ENCODE data around the gene HELZ. TPM values are rescaled to one million over a fixed set of nuclear protein-coding genes. Genes with fewer than 3 reads are reported as not detected.

Gene HELZ
- total and polyA plus RNA-seq, 2 donors (not counting 3 experiments of a cell fraction or from before 2014, with no cell fraction given) = 8.0 to 47.3 TPM

GRCh38 chr17:67129283-67129682 is 115.7 kb downstream of the HELZ start:
- no peak overlapping the region for H3K9ac ChIP-seq (replicated peaks; ENCODE audit: extremely low read depth, insufficient read depth, low read length)
- DNase-seq (ENCODE audit: low read depth, low spot score) (no peak), FAIRE-seq (no peak)
- POLR2A ChIA-PET = no interaction called here
- TF ChIP-seq POLR2AphosphoS5 (IDR thresholded peaks at IDR 0.05; ENCODE audit: insufficient read depth, low read depth, low read length) (no peak), FOS (IDR thresholded peaks at IDR 0.05; ENCODE audit: borderline replicate concordance, insufficient read depth, low read length) (no peak), GATA2 (IDR thresholded peaks at IDR 0.05; ENCODE audit: insufficient read depth, insufficient read length, low read depth, low read length) (no peak)
- no peak overlapping the region for H2AFZ ChIP-seq (ENCODE audit: low read depth, low read length)
- H3K4me2 ChIP-seq (ENCODE audit: insufficient read depth, low read length) = no peak overlapping the region
- dilution Hi-C loops (cut with MboI; ENCODE audit: extremely low pct_ligation_motif_present, low sequenced_read_pairs) = no loop called here
- CTCF ChIA-PET = interaction anchor here (3.2 kb wide), 1 partner anchor 11 kb away, joined by 10 read pairs; no protein-coding TSS in a partner anchor
- no peaks in the 10 kb centered on the region for H4K20me1 ChIP-seq (replicated peaks; ENCODE audit: control insufficient read depth, extremely low read depth, insufficient read depth, low read length)
- no peaks in the 10 kb centered on the region for H3K9me3 ChIP-seq (replicated peaks; ENCODE audit: control insufficient read depth, insufficient read depth, low read length)
- BruUV-seq (replicated peaks) = no TSS peak
- no peaks in the 10 kb centered on the region for H3K27me3 ChIP-seq (ENCODE audit: control insufficient read depth in 2 of 2, insufficient read depth in 2 of 2, low read length in 2 of 2)
- no peaks in the 10 kb centered on the region for H3K4me1 ChIP-seq (ENCODE audit: control insufficient read depth, extremely low read depth, insufficient read depth, low read length)
- H3K27ac ChIP-seq (ENCODE audit: insufficient read depth, low read depth, low read length) = no peak overlapping the region
- no peak overlapping the region for H3K4me3 ChIP-seq (replicated peaks in 1 of 3; ENCODE audit: insufficient read depth in 1 of 3, low read depth in 1 of 3, low read length in 3 of 3)
- no peaks in the 10 kb centered on the region for H3K79me2 ChIP-seq (ENCODE audit: control insufficient read depth, insufficient read depth, low read length)
- H3K9me1 ChIP-seq (replicated peaks; ENCODE audit: control insufficient read depth, extremely low read depth, insufficient read depth, low read length) = no peaks in the 10 kb centered on the region
- H3K36me3 ChIP-seq (ENCODE audit: control insufficient read depth in 2 of 2, extremely low read depth in 1 of 2, insufficient read depth in 2 of 2, low read length in 2 of 2) = no peaks in the 10 kb centered on the region
- intact Hi-C loops (cut with micrococcal nuclease) = no loop called here

- intact Hi-C loops (cut with micrococcal nuclease) = no loop called here
- H2AFZ ChIP-seq (ENCODE audit: low read depth, low read length) = no peak overlapping the region
- POLR2A ChIA-PET = no interaction called here
- no peaks in the 10 kb centered on the region for H3K4me1 ChIP-seq (ENCODE audit: control insufficient read depth, extremely low read depth, insufficient read depth, low read length)
- CTCF ChIA-PET = no interaction called here
- BruUV-seq (replicated peaks) = no TSS peak
- no peaks in the 10 kb centered on the region for H4K20me1 ChIP-seq (replicated peaks; ENCODE audit: control insufficient read depth, extremely low read depth, insufficient read depth, low read length)
- no peak for FAIRE-seq
- H3K79me2 ChIP-seq (ENCODE audit: control insufficient read depth, insufficient read depth, low read length) = no peaks in the 10 kb centered on the region
- no peaks in the 10 kb centered on the region for H3K9me1 ChIP-seq (replicated peaks; ENCODE audit: control insufficient read depth, extremely low read depth, insufficient read depth, low read length)
- H3K9me3 ChIP-seq (replicated peaks; ENCODE audit: control insufficient read depth, insufficient read depth, low read length) = no peaks in the 10 kb centered on the region
- H3K27me3 ChIP-seq (ENCODE audit: control insufficient read depth in 2 of 2, insufficient read depth in 2 of 2, low read length in 2 of 2) = no peaks in the 10 kb centered on the region
- no peak overlapping the region for H3K27ac ChIP-seq (ENCODE audit: insufficient read depth, low read depth, low read length)
- no peaks in the 10 kb centered on the region for H3K36me3 ChIP-seq (ENCODE audit: control insufficient read depth in 2 of 2, extremely low read depth in 1 of 2, insufficient read depth in 2 of 2, low read length in 2 of 2)
- H3K4me2 ChIP-seq (ENCODE audit: insufficient read depth, low read length) = no peak overlapping the region
- no peak overlapping the region for H3K4me3 ChIP-seq (replicated peaks in 1 of 3; ENCODE audit: insufficient read depth in 1 of 3, low read depth in 1 of 3, low read length in 3 of 3)
- dilution Hi-C loops (cut with MboI; ENCODE audit: extremely low pct_ligation_motif_present, low sequenced_read_pairs) = no loop called here
- H3K9ac ChIP-seq (replicated peaks; ENCODE audit: extremely low read depth, insufficient read depth, low read length) = no peak overlapping the region
- DNase-seq (ENCODE audit: low read depth, low spot score) = no peak
- TF ChIP-seq MYC (IDR thresholded peaks at IDR 0.05; ENCODE audit: low read depth, low read length) (no peak), MAX (IDR thresholded peaks at IDR 0.05; ENCODE audit: insufficient read depth, insufficient read length) (no peak), GATA2 (IDR thresholded peaks at IDR 0.05; ENCODE audit: insufficient read depth, insufficient read length, low read depth, low read length) (no peak), EZH2 (IDR thresholded peaks at IDR 0.05; ENCODE audit: borderline replicate concordance, low read depth, low read length, severe bottlenecking) (no peak)
Measured at GRCh38 chr17:67128700-67129099, 116.3 kb downstream of the HELZ start.
